ENCODE measurements around the gene UBE2J2.

The UBE2J2 gene

DNA sequence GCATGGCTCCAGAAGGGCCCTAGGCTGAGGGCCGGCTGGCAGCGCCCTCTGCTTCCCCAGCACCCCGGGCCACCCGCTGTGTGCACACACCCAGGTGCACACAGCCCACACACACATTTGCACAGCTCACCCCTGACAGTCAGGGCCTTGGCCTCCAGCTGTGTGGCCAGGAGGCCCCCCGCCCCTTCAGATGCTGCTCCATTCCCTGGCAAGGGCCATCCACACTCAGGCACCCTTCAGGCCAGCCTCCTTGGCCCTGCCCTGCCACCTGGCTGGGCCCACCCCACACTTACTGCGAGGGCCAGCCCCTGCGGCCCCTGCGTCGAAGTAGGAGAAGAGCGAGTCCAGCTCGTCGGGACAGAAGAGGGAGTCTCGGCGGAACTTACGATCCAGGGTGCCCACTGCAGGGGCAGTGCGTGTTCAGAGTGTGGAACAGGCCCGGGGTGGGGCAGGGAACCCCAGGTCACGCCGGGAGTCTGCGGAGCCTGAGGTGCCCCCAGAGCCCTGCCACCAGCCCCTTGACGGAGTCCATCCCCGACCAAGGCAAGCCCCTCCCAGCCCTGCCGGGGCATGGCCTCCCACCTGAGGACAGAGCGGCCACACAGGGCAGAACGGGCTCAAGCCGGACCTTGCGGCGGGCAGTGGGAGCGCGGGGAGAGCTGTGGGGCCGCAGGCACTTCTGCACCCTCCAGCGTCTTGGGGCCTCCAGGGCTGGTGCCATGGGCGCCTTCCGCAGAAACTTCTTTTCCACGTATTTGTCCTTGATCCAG is 21.7 kb upstream of the UBE2J2 start:
- no peak for DNase-seq (ENCODE audit: low read depth)

DNA sequence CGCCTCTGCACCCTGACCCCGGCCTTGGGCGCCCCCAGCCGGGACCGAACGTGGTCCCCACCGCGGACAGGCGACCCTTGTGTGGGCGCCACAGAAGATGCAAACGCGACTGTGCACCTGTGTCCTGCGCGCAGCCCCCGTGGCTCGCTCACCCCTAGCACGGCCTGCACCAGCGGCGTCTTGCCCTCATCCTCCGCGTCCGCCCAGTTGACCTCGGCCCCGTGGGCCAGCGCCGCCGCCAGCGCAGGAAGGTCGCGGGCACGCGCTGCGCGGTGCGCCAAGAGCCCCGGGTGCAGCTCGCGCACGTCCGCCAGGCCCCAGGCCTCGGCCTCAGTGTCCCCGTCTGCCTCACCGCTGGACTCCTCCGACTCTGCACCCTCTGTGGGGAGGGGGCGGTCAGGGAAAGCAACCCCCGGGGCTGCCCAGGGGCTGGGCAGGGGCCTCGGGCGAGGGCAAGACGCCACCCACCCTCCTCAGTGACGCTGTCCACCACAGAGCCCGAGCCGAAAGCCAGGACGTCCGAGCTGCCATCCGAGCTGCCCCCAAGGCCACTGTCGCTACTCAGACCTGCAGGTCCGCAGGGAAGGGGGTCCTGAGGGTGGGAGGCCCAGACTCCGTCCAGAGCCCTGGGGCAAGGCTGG is 20.7 kb upstream of the UBE2J2 start:
- DNase-seq (ENCODE audit: low read depth), result no peak

DNA sequence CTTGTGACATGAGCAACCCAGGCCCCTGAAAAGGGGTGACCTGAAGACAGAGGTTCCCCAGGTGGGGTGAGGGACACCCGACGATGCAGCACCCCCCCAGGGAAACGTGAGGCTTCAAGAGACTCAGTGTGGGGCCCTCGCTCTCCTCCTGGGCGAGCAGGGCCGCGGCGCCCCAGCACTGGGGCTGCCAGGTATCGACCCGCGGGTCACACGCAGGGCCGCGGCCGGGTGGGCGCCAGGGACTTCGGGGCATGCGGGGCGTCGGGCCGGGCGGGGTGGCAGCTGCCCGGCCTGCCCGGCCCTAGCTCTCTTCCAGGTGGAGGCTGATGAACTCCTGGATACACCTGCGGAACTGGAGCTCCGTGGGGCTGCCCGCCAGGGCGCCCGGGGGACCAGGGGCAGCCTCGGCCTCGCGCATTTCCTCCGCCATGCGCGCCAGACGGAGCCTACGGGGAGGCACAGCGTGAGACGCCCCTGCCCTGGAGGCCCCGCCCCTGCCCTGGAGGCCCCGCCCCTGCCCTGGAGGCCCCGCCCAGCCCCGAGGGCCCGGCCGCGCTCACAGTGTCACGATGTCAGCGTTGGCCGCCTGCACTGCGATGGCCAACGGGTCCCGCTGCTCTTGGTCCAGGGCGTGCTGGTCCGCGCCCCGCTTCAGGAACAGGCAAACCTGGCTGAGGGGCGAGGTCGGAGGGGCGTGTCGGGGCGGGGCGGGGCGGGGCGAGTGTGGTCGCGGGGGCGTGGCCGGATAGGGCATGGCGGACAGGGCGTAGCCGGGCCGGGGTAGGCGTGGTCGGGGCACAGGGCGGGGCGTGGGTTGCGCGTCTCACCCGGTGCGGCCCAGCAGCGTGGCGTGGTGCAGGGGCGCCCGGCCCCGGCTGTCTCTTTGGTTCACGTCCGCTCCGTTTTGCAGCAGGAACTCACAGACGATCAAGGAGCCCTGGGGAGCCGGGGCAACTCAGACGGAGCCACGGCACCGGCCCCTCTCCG is 19.9 kb upstream of the UBE2J2 start:
- DNase-seq (ENCODE audit: low read depth), result no peak

DNA sequence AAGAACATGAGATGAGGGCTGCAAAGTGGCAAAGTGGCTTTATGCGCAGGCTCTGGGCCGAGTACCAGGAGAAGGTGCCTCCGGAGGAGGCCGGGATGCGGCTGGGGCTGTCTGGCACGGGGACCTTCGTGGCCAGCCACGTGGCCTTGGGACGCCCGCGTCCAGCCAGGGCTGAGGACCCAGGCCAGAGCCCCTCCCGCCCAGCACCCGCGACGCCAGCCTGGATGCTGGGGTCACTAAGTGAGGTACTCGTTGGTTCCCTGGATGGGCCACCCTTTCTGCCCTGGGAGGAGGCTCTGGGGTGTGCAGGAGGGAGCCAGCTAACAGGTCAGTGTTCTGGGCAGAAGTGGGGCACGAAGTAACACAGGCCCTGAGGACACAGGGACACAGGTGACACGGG is 19.2 kb upstream of the UBE2J2 start:
- no peak for DNase-seq (ENCODE audit: low read depth)

DNA sequence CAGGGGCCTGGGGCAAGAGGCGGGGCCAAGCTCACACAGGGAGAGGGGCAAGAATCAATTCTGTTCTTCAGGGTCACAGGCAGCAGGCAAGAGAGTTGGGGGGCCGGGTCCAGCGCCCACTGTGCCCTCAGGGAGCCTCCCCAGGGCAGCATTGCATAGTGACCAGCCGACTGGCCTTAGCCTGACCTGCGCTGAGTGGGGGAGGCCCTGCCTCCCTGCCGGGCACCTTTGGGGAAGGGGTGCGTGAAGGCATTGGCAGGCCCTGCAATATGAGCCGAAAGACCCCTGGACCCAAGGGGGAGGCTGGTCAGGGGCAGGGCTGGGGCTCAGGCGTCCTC is 18.8 kb upstream of the UBE2J2 start:
- no peak for DNase-seq (ENCODE audit: low read depth)

DNA sequence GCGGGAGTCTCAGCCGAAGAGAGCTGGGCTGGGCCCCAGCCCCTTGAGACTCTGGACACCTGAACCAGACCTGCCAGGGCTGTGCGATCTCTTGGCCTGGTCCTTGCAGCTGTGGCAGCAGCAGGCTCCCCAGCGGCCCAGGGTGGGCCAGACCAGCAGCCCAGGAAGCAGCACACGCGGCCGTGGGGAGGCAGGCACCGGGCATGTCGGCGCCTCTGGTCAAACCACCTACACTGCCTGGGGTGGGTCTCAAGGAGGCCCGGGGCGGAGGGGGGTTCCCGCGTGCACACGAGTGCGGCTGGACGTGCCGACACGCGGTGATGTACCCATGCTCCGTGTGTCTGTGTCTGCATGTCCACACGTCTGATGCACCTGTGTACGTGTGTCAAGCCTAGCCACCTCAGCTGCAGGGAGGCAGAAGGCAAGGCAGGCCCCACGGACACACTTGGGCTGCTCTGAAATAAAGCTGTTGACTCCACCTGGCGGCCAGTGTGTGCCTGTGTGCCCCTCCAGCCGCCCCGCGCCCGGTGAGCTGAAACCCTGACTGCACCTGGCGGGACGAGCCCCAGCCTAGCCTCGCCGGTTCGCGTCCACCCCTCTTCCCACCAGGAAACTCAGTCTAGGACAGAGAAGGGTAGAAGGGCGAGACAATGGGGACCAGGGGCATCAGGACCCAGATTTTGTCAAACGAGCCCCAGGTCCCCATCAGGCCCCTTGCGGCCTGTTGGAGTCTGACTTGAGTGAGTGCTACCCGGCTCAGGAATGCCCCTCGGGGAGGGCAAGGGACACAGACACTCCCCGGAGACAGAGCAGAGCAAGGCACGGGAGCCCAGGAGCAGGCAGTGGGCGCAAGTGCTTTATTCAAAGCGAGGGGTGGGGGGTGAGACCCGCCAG is 18.1 kb upstream of the UBE2J2 start:
- no peak for DNase-seq (ENCODE audit: low read depth)

DNA sequence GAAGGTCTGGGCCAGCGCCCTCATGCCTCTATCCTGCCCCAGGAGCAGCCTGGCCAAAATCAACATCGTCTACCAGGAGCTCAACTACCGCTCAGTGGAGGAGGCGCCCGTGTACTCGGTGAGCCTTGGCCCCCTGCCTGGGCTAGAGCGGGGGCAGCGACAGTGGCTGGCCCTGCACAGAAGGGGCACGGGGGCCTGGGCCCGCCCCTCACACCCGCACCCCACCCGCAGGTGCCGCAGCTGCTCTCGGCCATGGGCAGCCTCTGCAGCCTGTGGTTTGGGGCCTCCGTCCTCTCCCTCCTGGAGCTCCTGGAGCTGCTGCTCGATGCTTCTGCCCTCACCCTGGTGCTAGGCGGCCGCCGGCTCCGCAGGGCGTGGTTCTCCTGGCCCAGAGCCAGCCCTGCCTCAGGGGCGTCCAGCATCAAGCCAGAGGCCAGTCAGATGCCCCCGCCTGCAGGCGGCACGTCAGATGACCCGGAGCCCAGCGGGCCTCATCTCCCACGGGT is 17.4 kb upstream of the UBE2J2 start:
- DNase-seq (ENCODE audit: low read depth), result no peak

DNA sequence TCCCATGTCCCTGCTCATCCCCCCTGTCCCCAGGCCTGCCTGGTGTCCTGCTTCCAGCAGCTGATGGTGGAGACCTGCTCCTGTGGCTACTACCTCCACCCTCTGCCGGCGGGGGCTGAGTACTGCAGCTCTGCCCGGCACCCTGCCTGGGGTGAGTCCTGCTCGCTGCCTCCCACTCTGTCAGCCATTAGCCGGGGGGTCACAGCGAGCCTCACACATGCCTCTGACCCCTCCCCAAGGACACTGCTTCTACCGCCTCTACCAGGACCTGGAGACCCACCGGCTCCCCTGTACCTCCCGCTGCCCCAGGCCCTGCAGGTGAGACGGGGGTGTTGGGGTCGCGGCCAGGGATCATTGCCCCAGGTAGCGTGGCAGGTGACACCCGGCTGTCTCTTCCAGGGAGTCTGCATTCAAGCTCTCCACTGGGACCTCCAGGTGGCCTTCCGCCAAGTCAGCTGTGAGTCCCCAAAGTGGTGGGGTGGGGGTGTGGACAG is 16.6 kb upstream of the UBE2J2 start:
- no peak for DNase-seq (ENCODE audit: low read depth)

DNA sequence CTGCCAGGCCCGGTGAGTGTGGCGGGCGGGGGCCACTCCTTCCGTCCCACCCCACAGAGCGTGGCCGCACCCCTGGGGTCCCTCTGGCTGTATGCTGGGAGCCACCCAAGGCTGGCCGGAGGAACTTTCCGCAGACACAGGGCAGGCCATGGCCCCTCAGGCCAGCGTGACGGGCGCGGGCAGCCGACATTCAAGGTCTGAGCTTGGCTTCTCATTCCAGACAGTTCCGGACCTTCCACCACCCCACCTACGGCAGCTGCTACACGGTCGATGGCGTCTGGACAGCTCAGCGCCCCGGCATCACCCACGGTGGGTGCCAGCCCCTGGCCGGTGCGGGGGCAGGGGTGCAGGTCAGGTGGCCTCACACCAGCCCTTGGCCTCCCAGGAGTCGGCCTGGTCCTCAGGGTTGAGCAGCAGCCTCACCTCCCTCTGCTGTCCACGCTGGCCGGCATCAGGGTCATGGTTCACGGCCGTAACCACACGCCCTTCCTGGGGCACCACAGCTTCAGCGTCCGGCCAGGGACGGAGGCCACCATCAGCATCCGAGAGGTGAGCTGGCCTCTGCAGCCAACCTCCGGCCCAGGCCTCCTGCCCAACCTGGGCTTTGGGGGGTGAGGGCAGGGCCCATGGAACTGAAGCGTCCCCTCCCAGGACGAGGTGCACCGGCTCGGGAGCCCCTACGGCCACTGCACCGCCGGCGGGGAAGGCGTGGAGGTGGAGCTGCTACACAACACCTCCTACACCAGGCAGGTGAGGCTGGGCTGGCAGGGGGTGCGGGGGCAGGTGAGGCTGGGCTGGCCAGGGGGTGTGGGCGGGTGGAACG is 13.8 kb upstream of the UBE2J2 start:
- no peak for DNase-seq (ENCODE audit: low read depth)

DNA sequence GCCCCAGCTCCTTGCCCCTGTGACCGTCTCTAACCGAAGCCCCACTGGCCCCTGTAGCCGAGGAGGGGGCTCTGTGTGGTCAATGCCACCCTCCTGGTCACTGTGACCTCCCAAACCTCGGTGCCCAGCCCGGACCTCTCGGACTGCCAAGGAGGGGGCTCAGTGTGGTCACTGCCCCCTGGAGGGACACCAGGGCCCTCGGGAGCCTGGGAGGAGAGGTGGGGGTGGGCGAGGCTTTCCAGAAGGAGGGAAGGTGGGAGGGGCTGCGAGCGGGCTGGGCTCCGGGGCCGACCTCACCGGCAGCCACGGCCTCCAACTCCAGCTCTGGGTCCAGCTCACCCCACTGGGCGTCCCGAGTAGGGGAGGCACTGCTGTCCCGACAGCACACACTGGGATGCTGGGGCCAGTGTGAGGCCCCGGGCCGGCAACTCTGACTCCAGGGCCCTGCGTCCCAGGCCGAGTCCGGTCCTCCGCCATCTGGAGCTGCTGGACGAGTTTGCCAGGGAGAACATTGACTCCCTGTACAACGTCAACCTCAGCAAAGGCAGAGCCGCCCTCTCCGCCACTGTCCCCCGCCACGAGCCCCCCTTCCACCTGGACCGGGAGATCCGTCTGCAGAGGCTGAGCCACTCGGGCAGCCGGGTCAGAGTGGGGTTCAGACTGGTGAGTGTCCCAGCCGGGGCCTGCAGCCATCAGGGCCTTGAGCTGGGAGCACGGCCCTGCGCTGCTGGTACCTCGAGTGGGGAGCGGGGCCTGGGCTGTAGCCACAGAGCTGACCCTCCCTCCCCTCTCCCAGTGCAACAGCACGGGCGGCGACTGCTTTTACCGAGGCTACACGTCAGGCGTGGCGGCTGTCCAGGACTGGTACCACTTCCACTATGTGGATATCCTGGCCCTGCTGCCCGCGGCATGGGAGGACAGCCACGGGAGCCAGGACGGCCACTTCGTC is 12.9 kb upstream of the UBE2J2 start:
- DNase-seq (ENCODE audit: low read depth), result no peak

DNA sequence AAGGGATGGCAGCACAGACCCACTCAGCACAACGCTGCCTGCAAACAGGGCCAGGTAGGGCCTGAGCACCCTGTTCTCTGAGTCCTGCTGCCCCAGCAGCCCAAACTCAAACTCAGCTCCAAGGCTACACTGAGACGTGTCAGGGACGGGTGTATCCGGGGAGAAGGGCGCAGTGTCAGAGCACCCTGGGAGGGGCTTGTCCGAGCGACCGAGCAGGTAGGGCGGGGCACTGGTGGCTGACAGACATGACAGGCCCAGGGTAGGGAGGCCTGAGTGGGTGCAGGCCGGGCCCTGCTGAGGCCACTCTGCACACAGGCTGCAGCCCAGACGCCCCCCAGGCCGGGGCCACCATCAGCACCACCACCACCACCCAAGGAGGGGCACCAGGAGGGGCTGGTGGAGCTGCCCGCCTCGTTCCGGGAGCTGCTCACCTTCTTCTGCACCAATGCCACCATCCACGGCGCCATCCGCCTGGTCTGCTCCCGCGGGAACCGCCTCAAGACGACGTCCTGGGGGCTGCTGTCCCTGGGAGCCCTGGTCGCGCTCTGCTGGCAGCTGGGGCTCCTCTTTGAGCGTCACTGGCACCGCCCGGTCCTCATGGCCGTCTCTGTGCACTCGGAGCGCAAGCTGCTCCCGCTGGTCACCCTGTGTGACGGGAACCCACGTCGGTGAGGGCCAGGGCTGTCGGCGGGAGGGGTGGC is 12.1 kb upstream of the UBE2J2 start:
- no peak for DNase-seq (ENCODE audit: low read depth)

DNA sequence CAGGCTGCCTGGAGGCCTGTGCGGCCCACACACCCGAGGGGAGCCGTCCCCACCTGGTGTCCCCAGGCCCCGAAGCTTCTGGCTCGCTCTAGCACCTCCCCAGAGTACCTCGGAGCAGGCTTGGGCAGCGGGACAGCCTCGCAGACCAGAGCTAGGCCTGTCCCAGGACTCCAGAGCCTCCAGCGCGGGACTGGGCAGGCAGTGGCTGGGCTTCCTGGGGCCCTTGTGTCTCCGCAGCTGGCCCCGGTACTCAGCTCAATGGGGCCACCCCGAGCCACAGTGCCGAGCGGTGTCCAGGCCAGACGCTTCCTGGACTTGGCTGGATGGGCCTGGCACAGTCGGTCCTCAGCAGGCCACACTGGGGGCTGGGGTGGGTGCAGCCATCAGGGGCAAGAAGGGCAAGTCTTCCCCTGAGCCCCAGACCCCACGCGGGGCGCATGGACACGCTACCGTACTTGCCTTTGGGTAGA is 11.5 kb upstream of the UBE2J2 start:
- no peak for DNase-seq (ENCODE audit: low read depth)

DNA sequence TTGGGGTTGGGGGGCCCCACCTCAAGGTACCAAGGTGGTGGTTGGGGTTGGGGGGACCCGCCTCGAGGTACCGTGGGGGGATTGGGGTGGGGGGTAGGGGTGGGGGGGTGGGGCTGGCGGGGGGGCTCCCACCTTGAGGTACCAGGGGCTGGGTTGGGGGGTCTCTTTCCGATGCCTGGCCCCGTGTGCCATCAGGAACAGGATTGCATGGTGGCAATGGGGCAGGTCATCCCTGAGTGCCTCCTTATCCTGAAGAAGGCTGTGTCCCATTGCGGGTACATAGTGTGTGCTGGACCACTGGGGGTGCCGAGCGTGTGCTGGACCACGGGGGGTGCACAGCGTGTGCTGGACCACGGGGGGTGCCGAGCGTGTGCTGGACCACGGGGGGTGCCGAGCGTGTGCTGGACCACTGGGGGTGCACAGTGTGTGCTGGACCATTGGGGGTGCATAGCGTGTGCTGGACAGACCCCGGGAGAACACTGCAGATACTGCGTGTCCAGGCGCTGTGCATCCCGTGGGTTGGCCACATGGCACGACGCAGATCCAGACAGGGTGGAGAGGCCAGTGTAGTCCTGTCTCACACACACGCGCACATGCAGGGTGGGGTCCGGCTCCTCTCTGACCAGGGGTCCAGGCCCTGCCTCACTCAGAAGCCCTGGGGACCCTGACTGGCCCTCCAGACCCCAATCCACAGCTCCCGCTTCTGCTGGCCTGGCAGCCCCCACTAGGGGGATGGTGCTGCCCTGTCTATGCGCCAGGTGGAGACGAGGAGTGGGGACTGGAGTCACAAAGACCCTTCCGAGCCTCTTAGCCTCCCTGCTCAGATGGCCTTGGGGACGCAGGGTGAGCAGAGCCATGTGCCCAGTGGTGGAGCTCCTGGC is 10.8 kb upstream of the UBE2J2 start:
- DNase-seq (ENCODE audit: low read depth), result no peak

DNA sequence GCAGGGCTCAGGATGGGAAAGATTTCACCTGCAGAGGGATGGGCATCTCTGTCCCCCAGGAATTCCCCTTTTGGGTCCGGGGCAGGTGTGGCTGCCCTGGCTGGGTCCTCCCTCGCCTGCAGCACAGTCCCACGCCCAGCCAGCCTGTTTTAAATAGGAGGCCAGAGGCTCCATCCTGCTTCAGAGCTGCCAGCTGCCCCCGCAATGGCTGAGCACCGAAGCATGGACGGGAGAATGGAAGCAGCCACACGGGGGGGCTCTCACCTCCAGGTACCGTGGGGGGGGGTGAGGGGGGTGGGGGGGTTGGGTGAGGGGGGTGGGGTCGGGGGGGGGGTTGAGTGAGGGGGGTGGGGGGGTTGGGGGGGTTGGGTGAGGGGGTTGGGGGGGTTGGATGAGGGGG is 10.2 kb upstream of the UBE2J2 start:
- no peak for DNase-seq (ENCODE audit: low read depth)

DNA sequence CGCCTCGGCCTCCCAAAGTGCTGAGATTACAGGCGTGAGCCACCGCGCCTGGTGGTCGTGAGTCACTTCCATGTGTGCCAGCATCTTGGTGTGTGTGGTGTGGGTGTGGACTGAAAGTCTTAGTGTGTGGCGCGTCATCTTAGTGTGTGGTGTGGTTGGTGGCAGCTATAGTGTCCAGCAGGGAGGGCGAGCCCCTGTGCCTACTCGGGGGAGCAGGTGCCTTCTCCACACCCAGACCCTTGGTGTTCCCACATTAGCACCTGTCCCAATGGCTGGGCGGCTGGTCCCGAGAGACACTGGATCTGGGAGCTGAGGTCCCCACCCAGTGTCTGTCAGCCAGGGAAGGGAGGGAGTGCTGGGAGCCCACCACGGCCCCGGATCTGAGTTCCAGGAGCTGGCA is 9.3 kb upstream of the UBE2J2 start:
- DNase-seq (ENCODE audit: low read depth), result no peak

DNA sequence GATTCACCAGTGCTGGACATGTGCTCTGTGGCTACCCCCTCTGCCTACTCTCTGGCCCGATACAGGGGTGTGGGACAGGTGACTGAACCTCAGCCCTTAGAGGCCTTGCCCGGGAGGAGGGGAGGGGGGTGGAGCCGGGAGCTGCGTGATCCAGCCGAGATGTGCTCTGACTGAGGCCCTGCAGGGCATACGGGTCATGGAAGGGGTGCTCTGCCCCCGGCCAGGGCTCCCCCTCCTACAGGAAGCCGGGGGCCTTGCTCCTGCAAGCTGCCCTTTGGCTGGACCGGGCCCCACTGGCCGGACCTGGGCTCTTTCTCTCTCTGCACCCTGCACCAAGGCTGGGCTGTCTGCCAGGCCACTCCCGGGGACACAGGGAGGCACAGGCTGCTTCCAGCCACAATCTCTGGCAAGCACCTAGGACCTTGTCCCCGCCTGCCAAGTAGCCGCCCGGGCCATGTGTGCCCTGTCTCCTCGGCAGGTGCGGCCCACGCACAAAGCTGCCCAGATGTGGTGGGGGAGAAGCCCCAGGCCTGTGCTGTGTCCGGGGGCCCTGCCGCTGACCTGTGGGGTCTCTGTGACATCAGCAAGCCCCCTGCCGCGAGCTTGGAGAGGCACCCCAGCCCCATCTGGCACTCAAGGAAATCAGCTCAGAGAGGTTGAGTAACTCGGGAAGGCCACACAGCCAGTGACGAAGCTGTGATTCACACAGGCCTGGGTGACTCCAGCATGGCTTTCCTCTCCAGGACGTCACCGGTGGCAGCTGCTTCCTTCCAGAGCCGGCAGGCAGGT is 8.1 kb upstream of the UBE2J2 start:
- no peak for DNase-seq (ENCODE audit: low read depth)

Measured in GM04503 (cell line).